HUES64 (cell line): ENCODE data around the gene ZDBF2.
"Not testable (repeated sequence)": the region's sequence is repeated elsewhere in the genome, so short reads cannot be mapped to it uniquely, and the experiment has no call there.

Experiments used
- H3K27ac ChIP-seq: 2 replicates; pipeline ENCODE4 v1.7.0; 2013; ENCODE audit warnings: low read depth, low read length, inconsistent platforms
- H3K27me3 ChIP-seq: 2 replicates; pipeline ENCODE4 v1.6.1; 2013; ENCODE audit warnings: mild to moderate bottlenecking, low read length; ENCODE audit not compliant: insufficient read depth
- H3K36me3 ChIP-seq: 2 replicates; pipeline ENCODE4 v1.6.1; 2013; ENCODE audit warnings: mild to moderate bottlenecking, low read length; ENCODE audit not compliant: insufficient read depth
- H3K4me1 ChIP-seq: 2 replicates; pipeline ENCODE4 v1.6.1; 2013; ENCODE audit warnings: mild to moderate bottlenecking, low read length, moderate library complexity; ENCODE audit not compliant: insufficient read depth
- H3K4me3 ChIP-seq: 2 replicates; pipeline ENCODE4 v1.5.1; 2013; ENCODE audit warnings: mild to moderate bottlenecking, low read length, moderate library complexity
- H3K9ac ChIP-seq: 2 replicates; pipeline ENCODE4 v1.6.1; 2013; ENCODE audit warnings: mild to moderate bottlenecking, low read depth, low read length
- H3K9me3 ChIP-seq: 2 replicates; pipeline ENCODE4 v1.6.1; 2013; ENCODE audit warnings: low read depth, low read length; ENCODE audit not compliant: insufficient read depth
- WGBS: fragments of 150-250, 120-280 bp; methylation state at CpG from one replicate; pipeline ENCODE4 v1.1.7; 2013; ENCODE audit warnings: missing lambda C conversion rate; 5-methylcytosine and 5-hydroxymethylcytosine counted together

ZDBF2 gene

DNA sequence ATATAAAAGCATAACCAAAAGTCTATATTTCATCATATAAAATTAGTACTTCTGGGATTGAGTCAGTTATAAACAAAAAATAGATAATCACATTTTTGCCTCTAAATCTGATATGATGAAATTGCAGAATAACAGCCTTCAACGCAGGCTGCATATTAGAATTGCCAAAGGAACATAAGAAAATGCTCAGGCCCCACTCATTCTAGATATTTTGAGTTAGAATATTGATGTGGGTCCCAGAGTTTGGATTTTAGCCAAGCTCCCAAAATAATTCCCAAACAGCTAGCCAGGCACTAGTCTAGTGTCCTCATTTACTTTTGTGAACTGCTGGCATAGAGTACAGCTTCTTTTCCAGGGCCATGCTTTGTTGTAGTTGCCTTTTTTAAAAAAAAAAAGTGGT lies 63.5 kb downstream of the ZDBF2 start:
- 100% methylated on average over 1 of the region's 1 CpG for WGBS
- H3K9me3 ChIP-seq: no peaks in the 10 kb centered on the region
- no peak overlapping the region for H3K4me3 ChIP-seq
- H3K36me3 ChIP-seq: no peaks in the 10 kb centered on the region
- no peaks in the 10 kb centered on the region for H3K4me1 ChIP-seq
- no peaks in the 10 kb centered on the region for H3K27me3 ChIP-seq
- no peak overlapping the region for H3K9ac ChIP-seq
- no peak overlapping the region for H3K27ac ChIP-seq

DNA sequence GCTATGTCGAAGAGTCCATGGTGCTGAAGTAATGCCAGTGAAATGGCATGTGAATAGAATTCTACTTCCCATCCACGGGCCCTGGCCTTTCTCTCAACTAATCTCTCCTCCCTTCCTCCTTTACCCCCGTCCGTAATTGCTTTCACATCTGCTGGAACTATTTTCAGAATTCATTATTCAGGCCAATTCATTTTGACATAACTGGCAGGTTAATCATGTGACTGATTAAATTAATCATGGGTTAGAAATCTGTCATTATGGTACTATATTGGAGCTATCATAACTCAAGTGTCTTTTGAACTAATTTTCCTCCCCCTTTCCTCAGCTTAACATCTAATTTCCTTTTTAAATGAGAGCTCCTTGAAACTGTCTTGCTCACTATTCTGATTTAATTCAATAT lies 66.9 kb downstream of the ZDBF2 start:
- Histone ChIP-seq H3K9ac (no peak overlapping the region), H3K4me1 (no peaks in the 10 kb centered on the region), H3K4me3 (no peak overlapping the region), H3K27ac (no peak overlapping the region), H3K36me3 (no peaks in the 10 kb centered on the region), H3K27me3 (no peaks in the 10 kb centered on the region), H3K9me3 (peaks cover 13% of the 10 kb centered on the region)
- WGBS: 95% methylated on average over 4 of the region's 4 CpGs

DNA sequence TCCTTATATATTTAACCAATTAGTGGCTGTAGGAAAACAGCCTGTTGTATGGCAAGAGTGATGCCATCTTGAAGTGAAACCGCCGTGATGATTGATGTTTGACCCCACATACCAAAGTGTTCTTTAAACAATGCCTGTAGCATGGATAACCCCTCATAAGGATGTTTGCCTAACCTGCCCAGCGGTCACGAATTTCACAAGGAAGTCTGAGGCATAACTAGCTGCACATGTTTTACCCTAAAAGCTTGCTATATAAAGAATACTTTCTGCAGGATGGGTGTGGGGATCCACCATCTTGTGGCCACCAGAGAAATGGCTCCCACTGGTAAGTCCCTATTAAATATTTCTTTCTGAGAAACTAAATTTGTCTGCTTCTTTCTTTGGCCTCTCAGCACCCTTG lies 68.7 kb downstream of the ZDBF2 start:
- Histone ChIP-seq H3K4me3 (no peak overlapping the region), H3K9me3 (peaks cover 13% of the 10 kb centered on the region), H3K4me1 (no peaks in the 10 kb centered on the region), H3K9ac (no peak overlapping the region), H3K27me3 (no peaks in the 10 kb centered on the region), H3K27ac (no peak overlapping the region), H3K36me3 (no peaks in the 10 kb centered on the region)
- WGBS: 98% methylated on average over 4 of the region's 4 CpGs

GRCh38 chr2:206343816-206344215 lies 69.4 kb downstream of the ZDBF2 start:
- Histone ChIP-seq H3K9me3 (peaks cover 13% of the 10 kb centered on the region), H3K4me1 (no peaks in the 10 kb centered on the region), H3K4me3 (no peak overlapping the region), H3K36me3 (no peaks in the 10 kb centered on the region), H3K9ac (no peak overlapping the region), H3K27ac (no peak overlapping the region), H3K27me3 (no peaks in the 10 kb centered on the region)
- 86% methylated on average over 1 of the region's 1 CpG for WGBS

- Histone ChIP-seq H3K9ac (no peak overlapping the region), H3K27me3 (no peaks in the 10 kb centered on the region), H3K36me3 (no peaks in the 10 kb centered on the region), H3K4me1 (no peaks in the 10 kb centered on the region), H3K9me3 (peaks cover 22% of the 10 kb centered on the region), H3K4me3 (no peak overlapping the region), H3K27ac (no peak overlapping the region)
- WGBS: 100% methylated on average over 2 of the region's 3 CpGs
Measured at GRCh38 chr2:206345606-206346005, 71.1 kb downstream of the ZDBF2 start.

DNA sequence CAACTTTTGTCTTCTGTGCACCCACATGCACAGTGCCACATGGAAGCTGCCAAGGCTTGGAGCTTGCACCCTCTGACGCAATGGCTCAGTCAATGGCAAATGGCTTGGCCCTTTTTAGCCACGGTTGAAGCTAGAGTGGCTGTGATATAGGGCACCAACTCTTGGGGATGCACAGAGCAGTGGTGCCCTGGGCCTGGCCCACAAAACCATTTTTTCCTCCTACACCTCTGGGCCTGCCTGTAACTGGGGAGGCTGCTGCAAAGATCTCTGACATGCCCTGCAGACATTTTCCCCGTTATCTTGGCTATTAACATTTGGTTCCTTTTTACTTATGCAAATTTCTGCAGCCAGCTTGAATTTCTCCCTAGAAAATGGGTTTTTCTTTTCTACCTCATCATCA lies 74.9 kb downstream of the ZDBF2 start:
- Histone ChIP-seq H3K36me3 (no peaks in the 10 kb centered on the region), H3K9ac (no peak overlapping the region), H3K27me3 (no peaks in the 10 kb centered on the region), H3K4me3 (no peak overlapping the region), H3K4me1 (no peaks in the 10 kb centered on the region), H3K9me3 (peaks cover 16% of the 10 kb centered on the region), H3K27ac (no peak overlapping the region)
- 94% methylated on average over 3 of the region's 3 CpGs for WGBS

- Histone ChIP-seq H3K27me3 (no peaks in the 10 kb centered on the region), H3K9me3 (peaks cover 9% of the 10 kb centered on the region), H3K9ac (no peak overlapping the region), H3K27ac (no peak overlapping the region), H3K4me3 (no peak overlapping the region), H3K4me1 (no peaks in the 10 kb centered on the region), H3K36me3 (no peaks in the 10 kb centered on the region)
- 78% methylated on average over 1 of the region's 1 CpG for WGBS
Measured at GRCh38 chr2:206352571-206352970, 78.1 kb downstream of the ZDBF2 start.

DNA sequence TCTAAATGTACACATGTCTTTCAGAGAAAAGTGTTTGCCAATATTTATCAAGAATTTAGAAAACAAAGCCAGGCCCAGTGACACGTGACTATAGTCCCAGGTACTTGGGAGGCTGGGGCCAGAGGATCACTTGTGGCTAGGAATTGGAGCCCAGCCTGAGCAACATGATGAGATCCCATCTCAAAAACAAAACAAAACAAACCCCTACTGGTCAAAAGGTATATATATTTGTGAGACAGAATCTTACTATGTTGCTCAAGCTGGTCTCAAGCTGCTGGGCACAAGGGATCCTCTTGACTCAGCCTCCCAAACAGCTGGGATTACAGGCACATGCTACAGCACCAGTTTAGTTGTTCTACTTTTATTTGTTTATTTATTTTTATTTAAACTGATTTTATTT lies 79.2 kb downstream of the ZDBF2 start:
- H3K9me3 ChIP-seq: peaks cover 14% of the 10 kb centered on the region
- no peak overlapping the region for H3K9ac ChIP-seq
- H3K36me3 ChIP-seq: no peaks in the 10 kb centered on the region
- H3K4me3 ChIP-seq: no peak overlapping the region
- no peak overlapping the region for H3K27ac ChIP-seq
- H3K27me3 ChIP-seq: no peaks in the 10 kb centered on the region
- WGBS: 95% methylated on average over 1 of the region's 1 CpG
- no peaks in the 10 kb centered on the region for H3K4me1 ChIP-seq

DNA sequence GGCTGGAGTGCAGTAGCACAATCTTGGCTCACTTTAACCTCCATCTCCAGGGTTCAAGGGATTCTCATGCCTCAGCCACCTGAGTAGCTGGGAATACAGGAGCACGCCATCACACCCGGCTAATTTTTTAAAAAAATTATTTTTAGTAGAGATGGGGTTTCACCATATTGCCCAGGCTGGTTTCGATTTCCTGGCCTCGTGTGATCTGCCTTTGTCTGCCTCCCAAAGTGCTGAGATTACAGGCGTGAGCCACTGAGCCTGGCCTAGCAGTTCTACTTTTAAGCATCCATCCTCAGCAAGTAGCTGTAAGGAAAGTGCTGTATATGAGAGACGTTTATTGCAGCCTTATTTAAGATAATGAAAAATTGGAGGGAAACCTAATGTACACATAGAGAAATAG lies 79.7 kb downstream of the ZDBF2 start:
- no peaks in the 10 kb centered on the region for H3K27me3 ChIP-seq
- H3K4me3 ChIP-seq: no peak overlapping the region
- WGBS: 94% methylated on average over 6 of the region's 6 CpGs
- no peak overlapping the region for H3K9ac ChIP-seq
- no peaks in the 10 kb centered on the region for H3K4me1 ChIP-seq
- no peak overlapping the region for H3K27ac ChIP-seq
- H3K36me3 ChIP-seq: no peaks in the 10 kb centered on the region
- peaks cover 12% of the 10 kb centered on the region for H3K9me3 ChIP-seq

DNA sequence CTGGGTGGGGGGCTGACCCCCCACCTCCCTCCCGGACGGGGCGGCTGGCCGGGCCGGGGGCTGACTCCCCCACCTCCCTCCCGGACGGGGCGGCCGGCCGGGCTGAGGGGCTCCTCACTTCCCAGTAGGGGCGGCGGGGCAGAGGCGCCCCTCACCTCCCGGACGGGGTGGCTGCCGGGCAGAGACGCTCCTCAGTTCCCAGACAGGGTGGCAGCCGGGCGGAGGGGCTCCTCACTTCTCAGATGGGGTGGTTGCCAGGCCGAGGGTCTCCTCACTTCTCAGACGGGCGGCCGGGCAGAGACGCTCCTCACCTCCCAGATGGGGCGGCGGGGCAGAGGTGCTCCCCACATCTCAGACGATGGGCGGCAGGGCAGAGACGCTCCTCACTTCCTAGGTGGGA lies 82.4 kb downstream of the ZDBF2 start:
- 90% methylated on average over 29 of the region's 29 CpGs for WGBS
- not testable (repeated sequence) for H3K4me3 ChIP-seq, H3K9me3 ChIP-seq, H3K27ac ChIP-seq, H3K9ac ChIP-seq, H3K36me3 ChIP-seq, H3K4me1 ChIP-seq, H3K27me3 ChIP-seq

GRCh38 chr2:206360840-206361239 lies 86.4 kb downstream of the ZDBF2 start:
- H3K4me1 ChIP-seq, H3K27ac ChIP-seq, H3K9me3 ChIP-seq, H3K9ac ChIP-seq, H3K4me3 ChIP-seq, H3K36me3 ChIP-seq, H3K27me3 ChIP-seq: not testable (repeated sequence)
- WGBS: 98% methylated on average over 5 of the region's 5 CpGs

DNA sequence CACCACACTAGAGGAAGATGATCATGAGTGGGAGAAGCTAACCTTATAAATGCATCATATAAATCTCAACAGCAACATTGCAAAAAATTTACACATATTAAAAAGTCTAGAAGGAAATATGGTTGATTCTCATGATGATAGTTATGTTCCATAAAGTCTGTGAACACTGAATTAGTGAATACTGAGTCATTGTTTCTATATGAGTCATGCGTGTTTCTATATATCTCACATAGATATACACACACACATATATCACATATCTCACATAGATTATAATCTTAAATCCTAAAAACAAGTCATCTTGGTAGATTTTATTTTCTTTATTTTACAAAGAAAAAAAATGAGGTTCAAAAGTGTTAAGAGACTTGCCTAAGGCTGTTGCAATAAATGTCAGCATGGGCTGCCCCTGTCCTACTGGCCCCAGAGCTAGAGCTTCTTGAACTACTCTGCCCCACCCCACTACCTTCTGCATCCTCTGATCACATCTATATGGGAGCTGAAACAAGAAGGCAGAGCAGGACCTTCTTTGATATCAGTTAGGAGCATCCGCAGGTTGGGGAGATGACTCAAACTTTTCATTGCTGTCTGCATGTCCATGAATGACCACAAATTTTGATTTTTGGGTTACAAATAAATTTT lies 87.1 kb downstream of the ZDBF2 start:
- Histone ChIP-seq H3K4me3 (no peak overlapping the region), H3K9ac (no peak overlapping the region), H3K9me3 (peaks cover 5% of the 10 kb centered on the region; the same call in 1 of the 2 replicates), H3K4me1 (no peaks in the 10 kb centered on the region), H3K27me3 (no peaks in the 10 kb centered on the region), H3K27ac (no peak overlapping the region), H3K36me3 (no peaks in the 10 kb centered on the region)
- WGBS: 94% methylated on average over 1 of the region's 2 CpGs
